ENCODE measurements around the gene NKX2-1. TPM values are rescaled to one million over a fixed set of nuclear protein-coding genes. Genes with fewer than 3 reads are reported as not detected.

Gene NKX2-1
- total and polyA plus RNA-seq, 2 experiments from 2014 or later = 0.11 TPM; not detected in 1

- no peak overlapping the region for H3K27ac ChIP-seq
- H3K9me3 ChIP-seq (ENCODE audit: low read depth) = no peaks in the 10 kb centered on the region
- no peak for DNase-seq (ENCODE audit: low read depth in 1 of 2, low spot score in 1 of 2)
- no peaks in the 10 kb centered on the region for H3K36me3 ChIP-seq
- no peak overlapping the region for H3K4me3 ChIP-seq
- H3K4me1 ChIP-seq (ENCODE audit: low read depth) = peaks cover 9% of the 10 kb centered on the region
- TF ChIP-seq CTCF (IDR thresholded peaks at IDR 0.05; ENCODE audit: low read depth, low read length) = no peak
- H3K27me3 ChIP-seq = peaks cover 100% of the 10 kb centered on the region
Observed at GRCh38 chr14:36515105-36515593, 4.9 kb downstream of the NKX2-1 start.

GRCh38 chr14:36514278-36515104, 5.5 kb downstream of the NKX2-1 start:
- TF ChIP-seq CTCF (IDR thresholded peaks at IDR 0.05; ENCODE audit: low read depth, low read length) = no peak
- H3K4me3 ChIP-seq = no peak overlapping the region
- no peaks in the 10 kb centered on the region for H3K36me3 ChIP-seq
- H3K27me3 ChIP-seq = peaks cover 100% of the 10 kb centered on the region
- H3K27ac ChIP-seq = no peak overlapping the region
- DNase-seq (ENCODE audit: low read depth in 1 of 2, low spot score in 1 of 2) = no peak
- no peaks in the 10 kb centered on the region for H3K9me3 ChIP-seq (ENCODE audit: low read depth)
- peaks cover 5% of the 10 kb centered on the region for H3K4me1 ChIP-seq (ENCODE audit: low read depth)

GRCh38 chr14:36513451-36514277, 6.4 kb downstream of the NKX2-1 start:
- no peaks in the 10 kb centered on the region for H3K36me3 ChIP-seq
- H3K27ac ChIP-seq = no peak overlapping the region
- no peaks in the 10 kb centered on the region for H3K9me3 ChIP-seq (ENCODE audit: low read depth)
- H3K4me1 ChIP-seq (ENCODE audit: low read depth) = no peaks in the 10 kb centered on the region
- no peak overlapping the region for H3K4me3 ChIP-seq
- peaks cover 100% of the 10 kb centered on the region for H3K27me3 ChIP-seq
- DNase-seq (ENCODE audit: low read depth in 1 of 2, low spot score in 1 of 2) = peak in 1 of 2 donors; percentile 54
- no peak for TF ChIP-seq CTCF (IDR thresholded peaks at IDR 0.05; ENCODE audit: low read depth, low read length)

GRCh38 chr14:36513012-36513420, 7.0 kb downstream of the NKX2-1 start:
- H3K9me3 ChIP-seq (ENCODE audit: low read depth) = no peaks in the 10 kb centered on the region
- TF ChIP-seq CTCF (IDR thresholded peaks at IDR 0.05; ENCODE audit: low read depth, low read length) = no peak
- no peaks in the 10 kb centered on the region for H3K4me1 ChIP-seq (ENCODE audit: low read depth)
- no peaks in the 10 kb centered on the region for H3K36me3 ChIP-seq
- DNase-seq (ENCODE audit: low read depth in 1 of 2, low spot score in 1 of 2) = no peak
- no peak overlapping the region for H3K4me3 ChIP-seq
- no peak overlapping the region for H3K27ac ChIP-seq
- peaks cover 100% of the 10 kb centered on the region for H3K27me3 ChIP-seq

- Histone ChIP-seq H3K27ac (no peak overlapping the region), H3K4me3 (no peak overlapping the region), H3K27me3 (peaks cover 100% of the 10 kb centered on the region), H3K36me3 (no peaks in the 10 kb centered on the region), H3K4me1 (ENCODE audit: low read depth) (no peaks in the 10 kb centered on the region), H3K9me3 (ENCODE audit: low read depth) (no peaks in the 10 kb centered on the region)
- no peak for DNase-seq (ENCODE audit: low read depth in 1 of 2, low spot score in 1 of 2)
- no peak for TF ChIP-seq CTCF (IDR thresholded peaks at IDR 0.05; ENCODE audit: low read depth, low read length)
Observed at GRCh38 chr14:36512585-36513003, 7.4 kb downstream of the NKX2-1 start.
